ENCODE data around the gene FAM120A.

FAM120A gene

GRCh38 chr9:93579711-93580516 lies 128.4 kb downstream of the FAM120A start:
- H3K27me3 ChIP-seq (ENCODE audit: control insufficient read depth, insufficient read depth, low read length): peaks cover 4% of the 10 kb centered on the region; the same call in 1 of the 2 replicates
- no peaks in the 10 kb centered on the region for H3K36me3 ChIP-seq (ENCODE audit: control insufficient read depth, insufficient read depth, low read length)
- H3K9ac ChIP-seq (ENCODE audit: low read depth, low read length): no peak overlapping the region
- peaks cover 13% of the 10 kb centered on the region for H3K4me1 ChIP-seq (ENCODE audit: control insufficient read depth, insufficient read depth, low read length)
- H3K4me3 ChIP-seq (ENCODE audit: low read depth, low read length): no peak overlapping the region
- no peaks in the 10 kb centered on the region for H3K9me3 ChIP-seq (ENCODE audit: control insufficient read depth, insufficient read depth, low read length)
- no peak overlapping the region for H3K27ac ChIP-seq (ENCODE audit: low read depth, low read length)

- H3K27me3 ChIP-seq (ENCODE audit: control insufficient read depth, insufficient read depth, low read length): no peaks in the 10 kb centered on the region
- H3K4me3 ChIP-seq (ENCODE audit: low read depth, low read length): no peak overlapping the region
- no peaks in the 10 kb centered on the region for H3K36me3 ChIP-seq (ENCODE audit: control insufficient read depth, insufficient read depth, low read length)
- no peak overlapping the region for H3K9ac ChIP-seq (ENCODE audit: low read depth, low read length)
- no peak overlapping the region for H3K27ac ChIP-seq (ENCODE audit: low read depth, low read length)
- no peaks in the 10 kb centered on the region for H3K9me3 ChIP-seq (ENCODE audit: control insufficient read depth, insufficient read depth, low read length)
- peaks cover 7% of the 10 kb centered on the region; the same call in 1 of the 2 replicates for H3K4me1 ChIP-seq (ENCODE audit: control insufficient read depth, insufficient read depth, low read length)
Observed at GRCh38 chr9:93580654-93581380, 129.3 kb downstream of the FAM120A start.

GRCh38 chr9:93582115-93582514 lies 130.6 kb downstream of the FAM120A start:
- H3K36me3 ChIP-seq (ENCODE audit: control insufficient read depth, insufficient read depth, low read length): no peaks in the 10 kb centered on the region
- H3K4me1 ChIP-seq (ENCODE audit: control insufficient read depth, insufficient read depth, low read length): peaks cover 7% of the 10 kb centered on the region; the same call in 1 of the 2 replicates
- H3K27ac ChIP-seq (ENCODE audit: low read depth, low read length): no peak overlapping the region
- no peaks in the 10 kb centered on the region for H3K27me3 ChIP-seq (ENCODE audit: control insufficient read depth, insufficient read depth, low read length)
- no peak overlapping the region for H3K9ac ChIP-seq (ENCODE audit: low read depth, low read length)
- no peak overlapping the region for H3K4me3 ChIP-seq (ENCODE audit: low read depth, low read length)
- H3K9me3 ChIP-seq (ENCODE audit: control insufficient read depth, insufficient read depth, low read length): no peaks in the 10 kb centered on the region

- no peak overlapping the region for H3K9ac ChIP-seq (ENCODE audit: low read depth, low read length)
- H3K27ac ChIP-seq (ENCODE audit: low read depth, low read length): no peak overlapping the region
- H3K36me3 ChIP-seq (ENCODE audit: control insufficient read depth, insufficient read depth, low read length): no peaks in the 10 kb centered on the region
- H3K27me3 ChIP-seq (ENCODE audit: control insufficient read depth, insufficient read depth, low read length): no peaks in the 10 kb centered on the region
- no peak overlapping the region for H3K4me3 ChIP-seq (ENCODE audit: low read depth, low read length)
- no peaks in the 10 kb centered on the region for H3K9me3 ChIP-seq (ENCODE audit: control insufficient read depth, insufficient read depth, low read length)
- peaks cover 6% of the 10 kb centered on the region; the same call in 1 of the 2 replicates for H3K4me1 ChIP-seq (ENCODE audit: control insufficient read depth, insufficient read depth, low read length)
Observed at GRCh38 chr9:93582550-93582949, 131.1 kb downstream of the FAM120A start.

- Histone ChIP-seq H3K4me3 (ENCODE audit: low read depth, low read length) (no peak overlapping the region), H3K9ac (ENCODE audit: low read depth, low read length) (no peak overlapping the region), H3K36me3 (ENCODE audit: control insufficient read depth, insufficient read depth, low read length) (no peaks in the 10 kb centered on the region), H3K4me1 (ENCODE audit: control insufficient read depth, insufficient read depth, low read length) (peaks cover 7% of the 10 kb centered on the region; the same call in 1 of the 2 replicates), H3K27me3 (ENCODE audit: control insufficient read depth, insufficient read depth, low read length) (no peaks in the 10 kb centered on the region), H3K9me3 (ENCODE audit: control insufficient read depth, insufficient read depth, low read length) (no peaks in the 10 kb centered on the region), H3K27ac (ENCODE audit: low read depth, low read length) (no peak overlapping the region)
Observed at GRCh38 chr9:93585259-93585658, 133.8 kb downstream of the FAM120A start.

- no peaks in the 10 kb centered on the region for H3K9me3 ChIP-seq (ENCODE audit: control insufficient read depth, insufficient read depth, low read length)
- H3K4me3 ChIP-seq (ENCODE audit: low read depth, low read length): no peak overlapping the region
- H3K27ac ChIP-seq (ENCODE audit: low read depth, low read length): no peak overlapping the region
- no peak overlapping the region for H3K9ac ChIP-seq (ENCODE audit: low read depth, low read length)
- no peaks in the 10 kb centered on the region for H3K27me3 ChIP-seq (ENCODE audit: control insufficient read depth, insufficient read depth, low read length)
- H3K4me1 ChIP-seq (ENCODE audit: control insufficient read depth, insufficient read depth, low read length): peaks cover 7% of the 10 kb centered on the region; the same call in 1 of the 2 replicates
- no peaks in the 10 kb centered on the region for H3K36me3 ChIP-seq (ENCODE audit: control insufficient read depth, insufficient read depth, low read length)
Observed at GRCh38 chr9:93585695-93586094, 134.2 kb downstream of the FAM120A start.

- H3K36me3 ChIP-seq (ENCODE audit: control insufficient read depth, insufficient read depth, low read length): no peaks in the 10 kb centered on the region
- no peaks in the 10 kb centered on the region for H3K27me3 ChIP-seq (ENCODE audit: control insufficient read depth, insufficient read depth, low read length)
- H3K4me3 ChIP-seq (ENCODE audit: low read depth, low read length): no peak overlapping the region
- H3K27ac ChIP-seq (ENCODE audit: low read depth, low read length): no peak overlapping the region
- peaks cover 7% of the 10 kb centered on the region; the same call in 1 of the 2 replicates for H3K4me1 ChIP-seq (ENCODE audit: control insufficient read depth, insufficient read depth, low read length)
- H3K9me3 ChIP-seq (ENCODE audit: control insufficient read depth, insufficient read depth, low read length): no peaks in the 10 kb centered on the region
- no peak overlapping the region for H3K9ac ChIP-seq (ENCODE audit: low read depth, low read length)
Observed at GRCh38 chr9:93586290-93587057, 135.0 kb downstream of the FAM120A start.

GRCh38 chr9:93587284-93587650 lies 135.8 kb downstream of the FAM120A start:
- no peak overlapping the region for H3K9ac ChIP-seq (ENCODE audit: low read depth, low read length)
- no peaks in the 10 kb centered on the region for H3K9me3 ChIP-seq (ENCODE audit: control insufficient read depth, insufficient read depth, low read length)
- H3K27me3 ChIP-seq (ENCODE audit: control insufficient read depth, insufficient read depth, low read length): no peaks in the 10 kb centered on the region
- peaks cover 7% of the 10 kb centered on the region; the same call in 1 of the 2 replicates for H3K4me1 ChIP-seq (ENCODE audit: control insufficient read depth, insufficient read depth, low read length)
- no peaks in the 10 kb centered on the region for H3K36me3 ChIP-seq (ENCODE audit: control insufficient read depth, insufficient read depth, low read length)
- no peak overlapping the region for H3K4me3 ChIP-seq (ENCODE audit: low read depth, low read length)
- H3K27ac ChIP-seq (ENCODE audit: low read depth, low read length): no peak overlapping the region

GRCh38 chr9:93587651-93588347 lies 136.3 kb downstream of the FAM120A start:
- H3K4me3 ChIP-seq (ENCODE audit: low read depth, low read length): no peak overlapping the region
- peaks cover 12% of the 10 kb centered on the region for H3K4me1 ChIP-seq (ENCODE audit: control insufficient read depth, insufficient read depth, low read length)
- no peaks in the 10 kb centered on the region for H3K9me3 ChIP-seq (ENCODE audit: control insufficient read depth, insufficient read depth, low read length)
- H3K27ac ChIP-seq (ENCODE audit: low read depth, low read length): no peak overlapping the region
- H3K36me3 ChIP-seq (ENCODE audit: control insufficient read depth, insufficient read depth, low read length): no peaks in the 10 kb centered on the region
- no peak overlapping the region for H3K9ac ChIP-seq (ENCODE audit: low read depth, low read length)
- H3K27me3 ChIP-seq (ENCODE audit: control insufficient read depth, insufficient read depth, low read length): no peaks in the 10 kb centered on the region

Measured in HUES48 (cell line).